Activated naive CD8-positive, alpha-beta T cell treated with anti-CD3 and anti-CD28 coated beads, Interleukin-2, amount 10 ng/mL, durations not matched to agents 7 days and 5 days (primary cell): ENCODE measurements around the gene CLMN. TPM values are rescaled to one million over a fixed set of nuclear protein-coding genes. Genes with fewer than 3 reads are reported as not detected.

Experiments used
- ATAC-seq: fragments of 150-1000 bp; cut with Tn5 transposase; one replicate; pipeline ENCODE4 v1.10.0; 2021; ENCODE audit warnings: low read depth, moderate library complexity
- POLR2A ChIA-PET: fragments of 350-600 bp; sonication (Branson Sonifier 250); formaldehyde crosslinking; loops from one replicate; lab custom pipeline; 2021; ENCODE audit warnings: antibody characterized with exemption; lab: Charles Lee
- DNase-seq: peaks from one replicate; pipeline ENCODE4 v3.0.0; 2021
- H3K27ac Mint-ChIP-seq: one replicate; pipeline ENCODE4 v1.8.0; 2022; ENCODE audit warnings: mild to moderate bottlenecking, mixed read lengths
- H3K27me3 Mint-ChIP-seq: one replicate; pipeline ENCODE4 v1.8.0; 2022; ENCODE audit warnings: mild to moderate bottlenecking, moderate library complexity, mixed read lengths
- H3K36me3 Mint-ChIP-seq: one replicate; pipeline ENCODE4 v1.8.0; 2021; ENCODE audit warnings: mild to moderate bottlenecking, mixed read lengths
- H3K4me1 Mint-ChIP-seq: one replicate; pipeline ENCODE4 v1.8.0; 2021; ENCODE audit warnings: mixed read lengths
- H3K4me3 Mint-ChIP-seq: one replicate; pipeline ENCODE4 v1.8.0; 2022; ENCODE audit warnings: mild to moderate bottlenecking, moderate library complexity, mixed read lengths
- H3K9me3 Mint-ChIP-seq: one replicate; pipeline ENCODE4 v1.8.0; 2021; ENCODE audit warnings: mixed read lengths
- total RNA-seq, 2 experiments: library from RNA; stranded (reverse); gene quantifications; one replicate each; pipeline ENCODE4 v1.2.3, GENCODE V29; 2021

CLMN gene
- total RNA-seq, 2 experiments from 2014 or later, result 3.7 to 4.3 TPM

- POLR2A ChIA-PET, result interaction anchor here (0.6 kb wide), 1 partner anchor 9 kb away, joined by 3 read pairs; no protein-coding TSS in a partner anchor
- ATAC-seq, result no peak
- DNase-seq, result no peak
- H3K36me3 Mint-ChIP-seq, result no peaks in the 10 kb centered on the region
- peaks cover 35% of the 10 kb centered on the region for H3K27me3 Mint-ChIP-seq
- H3K4me3 Mint-ChIP-seq, result no peak overlapping the region
- H3K4me1 Mint-ChIP-seq, result peaks cover 10% of the 10 kb centered on the region
- H3K27ac Mint-ChIP-seq, result no peak overlapping the region
- H3K9me3 Mint-ChIP-seq, result no peaks in the 10 kb centered on the region
Observed at GRCh38 chr14:95321693-95322455, 2.2 kb upstream of the CLMN start.

GRCh38 chr14:95320955-95321600 lies 1.4 kb upstream of the CLMN start:
- Mint-ChIP-seq H3K27ac (no peak overlapping the region), H3K4me3 (no peak overlapping the region), H3K36me3 (no peaks in the 10 kb centered on the region), H3K4me1 (peaks cover 12% of the 10 kb centered on the region), H3K27me3 (peaks cover 34% of the 10 kb centered on the region), H3K9me3 (no peaks in the 10 kb centered on the region)
- ATAC-seq (no peak), DNase-seq (no peak)
- POLR2A ChIA-PET, result interaction anchor here (0.6 kb wide), 1 partner anchor 10 kb away, joined by 3 read pairs; no protein-coding TSS in a partner anchor

- ATAC-seq, result no peak
- Mint-ChIP-seq H3K36me3 (no peaks in the 10 kb centered on the region), H3K4me3 (peak overlapping the region; percentile 71), H3K4me1 (peaks cover 12% of the 10 kb centered on the region), H3K27me3 (peaks cover 34% of the 10 kb centered on the region), H3K27ac (peak overlapping the region; percentile 54), H3K9me3 (no peaks in the 10 kb centered on the region)
- POLR2A ChIA-PET, result interaction anchor here (1.1 kb wide), 1 partner anchor 54 kb away, joined by 3 read pairs; no protein-coding TSS in a partner anchor
- DNase-seq, result peak; percentile 34
Observed at GRCh38 chr14:95320078-95320895, 579 bp upstream of the CLMN start.

- Mint-ChIP-seq H3K27ac (peak overlapping the region; percentile 65), H3K4me1 (peaks cover 24% of the 10 kb centered on the region), H3K27me3 (peaks cover 26% of the 10 kb centered on the region), H3K36me3 (no peaks in the 10 kb centered on the region), H3K4me3 (peak overlapping the region; percentile 86), H3K9me3 (no peaks in the 10 kb centered on the region)
- peak; percentile 14 for ATAC-seq
- POLR2A ChIA-PET, result interaction anchor here (0.6 to 1.1 kb wide), 3 partner anchors 53 to 198 kb away, joined by 3 read pairs; partner anchors contain the start of genes DICER1 and SYNE3
- no peak for DNase-seq
Observed at GRCh38 chr14:95318399-95319311, 1.1 kb downstream of the CLMN start.

- peaks cover 25% of the 10 kb centered on the region for H3K27me3 Mint-ChIP-seq
- ATAC-seq (no peak), DNase-seq (no peak)
- H3K36me3 Mint-ChIP-seq, result no peaks in the 10 kb centered on the region
- H3K27ac Mint-ChIP-seq, result no peak overlapping the region
- H3K9me3 Mint-ChIP-seq, result no peaks in the 10 kb centered on the region
- H3K4me1 Mint-ChIP-seq, result peaks cover 24% of the 10 kb centered on the region
- peak overlapping the region; percentile 40 for H3K4me3 Mint-ChIP-seq
- POLR2A ChIA-PET, result no interaction called here
Observed at GRCh38 chr14:95317817-95318343, 1.8 kb downstream of the CLMN start.

GRCh38 chr14:95316821-95317220 lies 2.9 kb downstream of the CLMN start:
- no peaks in the 10 kb centered on the region for H3K36me3 Mint-ChIP-seq
- H3K4me1 Mint-ChIP-seq, result peaks cover 24% of the 10 kb centered on the region
- POLR2A ChIA-PET, result no interaction called here
- H3K9me3 Mint-ChIP-seq, result no peaks in the 10 kb centered on the region
- H3K4me3 Mint-ChIP-seq, result no peak overlapping the region
- H3K27ac Mint-ChIP-seq, result no peak overlapping the region
- H3K27me3 Mint-ChIP-seq, result peaks cover 25% of the 10 kb centered on the region
- no peak for DNase-seq
- no peak for ATAC-seq

- Mint-ChIP-seq H3K27ac (no peak overlapping the region), H3K4me3 (no peak overlapping the region), H3K27me3 (peaks cover 19% of the 10 kb centered on the region), H3K36me3 (no peaks in the 10 kb centered on the region), H3K9me3 (no peaks in the 10 kb centered on the region), H3K4me1 (peaks cover 24% of the 10 kb centered on the region)
- POLR2A ChIA-PET, result no interaction called here
- no peak for DNase-seq
- ATAC-seq, result no peak
Observed at GRCh38 chr14:95315579-95315978, 4.1 kb downstream of the CLMN start.

GRCh38 chr14:95315156-95315555 lies 4.6 kb downstream of the CLMN start:
- H3K4me1 Mint-ChIP-seq, result peaks cover 24% of the 10 kb centered on the region
- no peak for ATAC-seq
- no peak for DNase-seq
- H3K9me3 Mint-ChIP-seq, result no peaks in the 10 kb centered on the region
- no peak overlapping the region for H3K27ac Mint-ChIP-seq
- POLR2A ChIA-PET, result no interaction called here
- peaks cover 19% of the 10 kb centered on the region for H3K27me3 Mint-ChIP-seq
- no peak overlapping the region for H3K4me3 Mint-ChIP-seq
- H3K36me3 Mint-ChIP-seq, result no peaks in the 10 kb centered on the region

GRCh38 chr14:95314609-95315008 lies 5.1 kb downstream of the CLMN start:
- DNase-seq (no peak), ATAC-seq (no peak)
- peaks cover 19% of the 10 kb centered on the region for H3K27me3 Mint-ChIP-seq
- H3K4me3 Mint-ChIP-seq, result no peak overlapping the region
- no peaks in the 10 kb centered on the region for H3K36me3 Mint-ChIP-seq
- no peak overlapping the region for H3K27ac Mint-ChIP-seq
- POLR2A ChIA-PET, result no interaction called here
- no peaks in the 10 kb centered on the region for H3K9me3 Mint-ChIP-seq
- peaks cover 24% of the 10 kb centered on the region for H3K4me1 Mint-ChIP-seq

- POLR2A ChIA-PET, result no interaction called here
- Mint-ChIP-seq H3K36me3 (no peaks in the 10 kb centered on the region), H3K27me3 (peaks cover 15% of the 10 kb centered on the region), H3K27ac (no peak overlapping the region), H3K4me1 (peaks cover 19% of the 10 kb centered on the region), H3K9me3 (no peaks in the 10 kb centered on the region), H3K4me3 (no peak overlapping the region)
- no peak for DNase-seq
- no peak for ATAC-seq
Observed at GRCh38 chr14:95313707-95314106, 6.0 kb downstream of the CLMN start.

- Mint-ChIP-seq H3K4me1 (peaks cover 16% of the 10 kb centered on the region), H3K27ac (peak overlapping the region; percentile 3), H3K36me3 (no peaks in the 10 kb centered on the region), H3K9me3 (no peaks in the 10 kb centered on the region), H3K27me3 (peaks cover 10% of the 10 kb centered on the region), H3K4me3 (no peak overlapping the region)
- POLR2A ChIA-PET, result no interaction called here
- ATAC-seq (no peak), DNase-seq (no peak)
Observed at GRCh38 chr14:95313190-95313589, 6.5 kb downstream of the CLMN start.

- POLR2A ChIA-PET, result no interaction called here
- ATAC-seq, result no peak
- Mint-ChIP-seq H3K27me3 (peaks cover 8% of the 10 kb centered on the region), H3K27ac (no peak overlapping the region), H3K4me3 (no peak overlapping the region), H3K36me3 (no peaks in the 10 kb centered on the region), H3K4me1 (peaks cover 14% of the 10 kb centered on the region), H3K9me3 (no peaks in the 10 kb centered on the region)
- DNase-seq, result no peak
Observed at GRCh38 chr14:95312311-95312710, 7.4 kb downstream of the CLMN start.
